Keratinocyte (primary cell): ENCODE measurements around the gene ALOX5.

Source experiments
- CTCF ChIP-seq, 3 experiments: IDR thresholded peaks in 1 of 3; conservative IDR thresholded peaks in 1 of 3; optimal IDR thresholded peaks in 1 of 3; 2 replicates in 2 of 3; 3 replicates in 1 of 3; pipeline versions ENCODE3 to v1.5.1; 2011; ENCODE audit warnings: low read length in 3 of 3, mild to moderate bottlenecking in 3 of 3, moderate library complexity in 2 of 3, control low read depth in 1 of 3, inconsistent platforms in 1 of 3; ENCODE audit not compliant: insufficient read depth in 2 of 3; ENCODE audit errors: extremely low read depth in 1 of 3
- EZH2 ChIP-seq: IDR thresholded peaks from one replicate; pipeline ENCODE4 v1.6.1; 2012; ENCODE audit warnings: inconsistent platforms, mild to moderate bottlenecking, low read length, moderate library complexity

GRCh38 chr10:45454859-45455258 is 80.8 kb downstream of the ALOX5 start:
- TF ChIP-seq CTCF (optimal IDR thresholded peaks at IDR 0.05 in 1 of 3, IDR thresholded peaks at IDR 0.05 in 1 of 3, conservative IDR thresholded peaks at IDR 0.05 in 1 of 3; ENCODE audit: extremely low read depth in 1 of 3, insufficient read depth in 2 of 3, low read length in 3 of 3): no peak
- no peak for TF ChIP-seq EZH2
